Measurements from ENCODE around the gene TCF23. TPM values are rescaled to one million over a fixed set of nuclear protein-coding genes. Genes with fewer than 3 reads are reported as not detected.
A peak's percentile ranks its signal among the peaks of the same experiment; 100 is the strongest.

TCF23 gene
- total RNA-seq, 1 experiment from 2014 or later, result not detected

DNA sequence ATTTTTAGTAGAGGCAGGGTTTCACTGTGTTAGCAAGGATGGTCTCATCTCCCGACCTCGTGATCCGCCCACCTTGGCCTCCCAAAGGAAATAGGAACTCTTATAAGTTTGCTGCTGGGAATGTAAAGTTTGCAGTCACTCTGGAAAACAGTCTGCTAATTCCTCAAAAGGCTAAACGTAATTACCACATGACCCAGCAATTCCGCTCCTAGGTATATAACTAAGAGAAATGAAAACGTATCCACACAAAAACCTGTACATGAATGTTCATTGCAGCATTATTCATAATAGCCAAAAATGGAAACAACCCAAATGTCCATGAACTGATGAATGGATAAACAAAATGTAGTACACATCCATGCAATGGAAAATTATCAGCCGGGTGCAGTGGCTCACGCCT lies 41.2 kb downstream of the TCF23 start:
- ATAC-seq (no peak), DNase-seq (no peak)
- H3K4me3 ChIP-seq (ENCODE audit: low read length), result no peak overlapping the region
- no peaks in the 10 kb centered on the region for H3K36me3 ChIP-seq (ENCODE audit: low read depth, low read length)
- H3K9me2 ChIP-seq (replicated peaks; ENCODE audit: low read length), result no peaks in the 10 kb centered on the region
- intact Hi-C loops (cut with micrococcal nuclease), result loop anchor here (5.0 kb wide), 1 partner anchor 228 kb away; no protein-coding TSS in a partner anchor
- H3K27me3 ChIP-seq (ENCODE audit: low read length), result no peaks in the 10 kb centered on the region
- ChIA-PET CTCF (no interaction called here), POLR2A (ENCODE audit: unreplicated experiment) (no interaction called here)
- H3K4me1 ChIP-seq (ENCODE audit: insufficient read depth, low read length), result no peaks in the 10 kb centered on the region
- H3K9me3 ChIP-seq (ENCODE audit: low read length), result no peaks in the 10 kb centered on the region
- no peaks in the 10 kb centered on the region for H3F3A ChIP-seq (ENCODE audit: low read length, unreplicated experiment)
- no TSS peak for BruUV-seq (replicated peaks)
- TF ChIP-seq EZH2 (IDR thresholded peaks at IDR 0.05; ENCODE audit: low read length, unreplicated experiment) (no peak), CTCF (conservative IDR thresholded peaks at IDR 0.05; ENCODE audit: low read depth, low read length) (no peak), EZH2phosphoT487 (IDR thresholded peaks at IDR 0.05; ENCODE audit: borderline replicate concordance, low read length) (no peak)
- H4K20me1 ChIP-seq (ENCODE audit: low read length), result no peaks in the 10 kb centered on the region
- H2AFZ ChIP-seq (ENCODE audit: low read length), result no peak overlapping the region
- H3K9ac ChIP-seq (ENCODE audit: low read length), result no peak overlapping the region
- no peak overlapping the region for H3K4me2 ChIP-seq (ENCODE audit: low read length)
- H3K27ac ChIP-seq (ENCODE audit: low read length), result no peak overlapping the region
- no peaks in the 10 kb centered on the region for H3K79me2 ChIP-seq (ENCODE audit: low read length)

- TF ChIP-seq EZH2 (IDR thresholded peaks at IDR 0.05; ENCODE audit: low read length, unreplicated experiment) (no peak), CTCF (conservative IDR thresholded peaks at IDR 0.05; ENCODE audit: low read depth, low read length) (peak; percentile 71)
- H3K4me3 ChIP-seq (ENCODE audit: low read length), result no peak overlapping the region
- BruUV-seq (replicated peaks), result no TSS peak
- ATAC-seq (peak; percentile 93), DNase-seq (peak; percentile 67)
- H3K9ac ChIP-seq (ENCODE audit: low read length), result no peak overlapping the region
- H3F3A ChIP-seq (ENCODE audit: low read length, unreplicated experiment), result no peaks in the 10 kb centered on the region
- H3K79me2 ChIP-seq (ENCODE audit: low read length), result no peaks in the 10 kb centered on the region
- H4K20me1 ChIP-seq (ENCODE audit: low read length), result no peaks in the 10 kb centered on the region
- H3K4me1 ChIP-seq (ENCODE audit: insufficient read depth, low read length), result no peaks in the 10 kb centered on the region
- H3K27ac ChIP-seq (ENCODE audit: low read length), result no peak overlapping the region
- no peak overlapping the region for H2AFZ ChIP-seq (ENCODE audit: low read length)
- no peaks in the 10 kb centered on the region for H3K27me3 ChIP-seq (ENCODE audit: low read length)
- no peaks in the 10 kb centered on the region for H3K36me3 ChIP-seq (ENCODE audit: low read depth, low read length)
- H3K9me2 ChIP-seq (replicated peaks; ENCODE audit: low read length), result no peaks in the 10 kb centered on the region
- ChIA-PET CTCF (interaction anchor here (0.7 to 1.0 kb wide), 5 partner anchors 77 to 174 kb away, joined by 3 to 11 read pairs (median 6); partner anchors contain the start of gene KHK), POLR2A (ENCODE audit: unreplicated experiment) (interaction anchor here (0.6 kb wide), 1 partner anchor 57 kb away, joined by 13 read pairs; no protein-coding TSS in a partner anchor)
- H3K4me2 ChIP-seq (ENCODE audit: low read length), result no peak overlapping the region
- no peaks in the 10 kb centered on the region for H3K9me3 ChIP-seq (ENCODE audit: low read length)
- intact Hi-C loops (cut with micrococcal nuclease), result loop anchor here (1.0 to 5.0 kb wide), 3 partner anchors 93 to 229 kb away; no protein-coding TSS in a partner anchor
Measured at GRCh38 chr2:27191070-27191829, 42.4 kb downstream of the TCF23 start.

Measured in PC-3 (cell line).